ENCODE results near the gene GCLM. TPM values are rescaled to one million over a fixed set of nuclear protein-coding genes. Genes with fewer than 3 reads are reported as not detected.
A peak's percentile ranks its signal among the peaks of the same experiment; 100 is the strongest.
"Not testable (repeated sequence)": the region's sequence is repeated elsewhere in the genome, so short reads cannot be mapped to it uniquely, and the experiment has no call there.

The GCLM gene
- polyA plus RNA-seq, 10 donors, result 6.3 to 11.9 (median 8.6) TPM

GRCh38 chr1:93900723-93901504 is 8.3 kb downstream of the GCLM start:
- DNase-seq, result no peak

- DNase-seq, result no peak
These were observed 9.6 kb downstream of the GCLM start for GRCh38 chr1:93899543-93900207.

GRCh38 chr1:93888900-93889299 is 20.3 kb downstream of the GCLM start:
- no peak for DNase-seq

GRCh38 chr1:93882269-93882668 is 27.0 kb downstream of the GCLM start:
- no peak for DNase-seq

GRCh38 chr1:93880731-93881130 is 28.5 kb downstream of the GCLM start:
- no peak for DNase-seq

GRCh38 chr1:93878889-93879586 is 30.2 kb downstream of the GCLM start, which contains the start of gene DNTTIP2:
Gene DNTTIP2, minus strand, starts transcription at chr1:93879206. Its CDS starts 58 bp downstream, at chr1:93879148.
- DNase-seq, result peak; percentile 96 to 98 (median 98)

GRCh38 chr1:93878501-93878888 is 30.7 kb downstream of the GCLM start:
- DNase-seq, result no peak

- no peak for DNase-seq
These were observed 31.7 kb downstream of the GCLM start for GRCh38 chr1:93877529-93877928.

GRCh38 chr1:93876244-93876643 is 33.0 kb downstream of the GCLM start:
- no peak for DNase-seq

- DNase-seq, result peak in 2 of 3 donors; percentile 3 to 6
These were observed 35.1 kb downstream of the GCLM start for GRCh38 chr1:93874025-93874651.

GRCh38 chr1:93871366-93871765 is 37.9 kb downstream of the GCLM start:
- DNase-seq, result no peak

GRCh38 chr1:93869653-93870052 is 39.6 kb downstream of the GCLM start:
- DNase-seq, result no peak

- DNase-seq, result not testable (repeated sequence)
These were observed 40.7 kb downstream of the GCLM start for GRCh38 chr1:93868492-93868891.

GRCh38 chr1:93865253-93865652 is 44.0 kb downstream of the GCLM start:
- DNase-seq, result no peak

GRCh38 chr1:93864175-93864574 is 45.1 kb downstream of the GCLM start:
- DNase-seq, result no peak

- not testable (repeated sequence) for DNase-seq
These were observed 51.6 kb downstream of the GCLM start for GRCh38 chr1:93857653-93858052.

GRCh38 chr1:93855983-93856382 is 53.2 kb downstream of the GCLM start:
- not testable (repeated sequence) for DNase-seq

GRCh38 chr1:93853940-93854339 is 55.3 kb downstream of the GCLM start:
- DNase-seq, result no peak

GRCh38 chr1:93851878-93852277 is 57.4 kb downstream of the GCLM start:
- DNase-seq, result no peak

GRCh38 chr1:93851327-93851712 is 57.9 kb downstream of the GCLM start:
- DNase-seq, result no peak

GRCh38 chr1:93850687-93851326 is 58.4 kb downstream of the GCLM start:
- DNase-seq, result peak in 1 of 3 donors; percentile 67

All from muscle of back (tissue), 11 donors.